ENCODE results near the gene NME3.

DNA sequence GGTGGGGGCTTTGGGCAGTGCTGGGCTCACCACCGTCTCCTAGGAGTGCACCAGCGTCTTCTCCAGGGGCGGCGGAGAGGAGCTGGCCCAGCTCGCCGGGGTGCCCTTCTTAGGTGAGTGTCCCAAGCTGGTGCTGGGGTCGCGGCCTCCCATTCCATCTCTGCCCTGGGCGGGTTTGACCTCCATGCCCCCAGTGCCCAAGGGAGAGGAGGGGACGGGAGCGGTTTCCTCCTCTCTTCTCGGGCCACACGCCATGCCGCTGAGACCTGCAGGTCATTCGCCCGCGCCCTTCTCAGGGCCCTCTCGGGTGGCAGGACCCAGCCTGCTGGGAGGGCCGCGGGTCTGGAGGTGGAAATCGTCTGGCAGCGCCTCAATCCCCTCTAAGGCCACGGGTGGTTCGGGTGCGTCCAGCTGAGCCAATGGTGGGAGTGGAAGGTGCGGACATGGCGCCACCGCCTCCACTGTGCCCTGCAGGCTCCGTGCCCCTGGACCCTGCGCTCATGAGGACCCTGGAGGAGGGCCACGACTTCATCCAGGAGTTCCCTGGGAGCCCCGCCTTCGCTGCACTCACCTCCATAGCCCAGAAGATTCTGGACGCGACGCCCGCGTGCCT lies 16.9 kb upstream of the NME3 start:
- TF ChIP-seq, protein P1, sequence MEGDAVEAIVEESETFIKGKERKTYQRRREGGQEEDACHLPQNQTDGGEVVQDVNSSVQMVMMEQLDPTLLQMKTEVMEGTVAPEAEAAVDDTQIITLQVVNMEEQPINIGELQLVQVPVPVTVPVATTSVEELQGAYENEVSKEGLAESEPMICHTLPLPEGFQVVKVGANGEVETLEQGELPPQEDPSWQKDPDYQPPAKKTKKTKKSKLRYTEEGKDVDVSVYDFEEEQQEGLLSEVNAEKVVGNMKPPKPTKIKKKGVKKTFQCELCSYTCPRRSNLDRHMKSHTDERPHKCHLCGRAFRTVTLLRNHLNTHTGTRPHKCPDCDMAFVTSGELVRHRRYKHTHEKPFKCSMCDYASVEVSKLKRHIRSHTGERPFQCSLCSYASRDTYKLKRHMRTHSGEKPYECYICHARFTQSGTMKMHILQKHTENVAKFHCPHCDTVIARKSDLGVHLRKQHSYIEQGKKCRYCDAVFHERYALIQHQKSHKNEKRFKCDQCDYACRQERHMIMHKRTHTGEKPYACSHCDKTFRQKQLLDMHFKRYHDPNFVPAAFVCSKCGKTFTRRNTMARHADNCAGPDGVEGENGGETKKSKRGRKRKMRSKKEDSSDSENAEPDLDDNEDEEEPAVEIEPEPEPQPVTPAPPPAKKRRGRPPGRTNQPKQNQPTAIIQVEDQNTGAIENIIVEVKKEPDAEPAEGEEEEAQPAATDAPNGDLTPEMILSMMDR (IDR thresholded peaks at IDR 0.05; ENCODE audit: low read depth, low read length, missing input control), result no peak
- TF ChIP-seq, protein P2, sequence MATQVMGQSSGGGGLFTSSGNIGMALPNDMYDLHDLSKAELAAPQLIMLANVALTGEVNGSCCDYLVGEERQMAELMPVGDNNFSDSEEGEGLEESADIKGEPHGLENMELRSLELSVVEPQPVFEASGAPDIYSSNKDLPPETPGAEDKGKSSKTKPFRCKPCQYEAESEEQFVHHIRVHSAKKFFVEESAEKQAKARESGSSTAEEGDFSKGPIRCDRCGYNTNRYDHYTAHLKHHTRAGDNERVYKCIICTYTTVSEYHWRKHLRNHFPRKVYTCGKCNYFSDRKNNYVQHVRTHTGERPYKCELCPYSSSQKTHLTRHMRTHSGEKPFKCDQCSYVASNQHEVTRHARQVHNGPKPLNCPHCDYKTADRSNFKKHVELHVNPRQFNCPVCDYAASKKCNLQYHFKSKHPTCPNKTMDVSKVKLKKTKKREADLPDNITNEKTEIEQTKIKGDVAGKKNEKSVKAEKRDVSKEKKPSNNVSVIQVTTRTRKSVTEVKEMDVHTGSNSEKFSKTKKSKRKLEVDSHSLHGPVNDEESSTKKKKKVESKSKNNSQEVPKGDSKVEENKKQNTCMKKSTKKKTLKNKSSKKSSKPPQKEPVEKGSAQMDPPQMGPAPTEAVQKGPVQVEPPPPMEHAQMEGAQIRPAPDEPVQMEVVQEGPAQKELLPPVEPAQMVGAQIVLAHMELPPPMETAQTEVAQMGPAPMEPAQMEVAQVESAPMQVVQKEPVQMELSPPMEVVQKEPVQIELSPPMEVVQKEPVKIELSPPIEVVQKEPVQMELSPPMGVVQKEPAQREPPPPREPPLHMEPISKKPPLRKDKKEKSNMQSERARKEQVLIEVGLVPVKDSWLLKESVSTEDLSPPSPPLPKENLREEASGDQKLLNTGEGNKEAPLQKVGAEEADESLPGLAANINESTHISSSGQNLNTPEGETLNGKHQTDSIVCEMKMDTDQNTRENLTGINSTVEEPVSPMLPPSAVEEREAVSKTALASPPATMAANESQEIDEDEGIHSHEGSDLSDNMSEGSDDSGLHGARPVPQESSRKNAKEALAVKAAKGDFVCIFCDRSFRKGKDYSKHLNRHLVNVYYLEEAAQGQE (IDR thresholded peaks at IDR 0.05), result no peak
